Mesendoderm (in vitro differentiated cells): ENCODE results near the gene RSF1.

Source experiments
- DNase-seq: peaks from one replicate; pipeline ENCODE4 v3.0.0; 2013
- H2AK5ac ChIP-seq: 2 replicates; pipeline ENCODE4 v1.6.1; 2013; ENCODE audit warnings: low read length, inconsistent platforms
- H2BK120ac ChIP-seq: 2 replicates; pipeline ENCODE4 v1.6.1; 2013; ENCODE audit warnings: low read depth, mild to moderate bottlenecking, low read length, moderate library complexity, mixed read lengths
- H2BK15ac ChIP-seq: replicated peaks from 2 replicates; pipeline ENCODE4 v1.6.1; 2013; ENCODE audit warnings: low read depth, mild to moderate bottlenecking, moderate library complexity
- H2BK5ac ChIP-seq: 2 replicates; pipeline ENCODE4 v1.6.1; 2013; ENCODE audit warnings: low read length, inconsistent platforms
- H3K18ac ChIP-seq: 2 replicates; pipeline ENCODE4 v1.6.1; 2013; ENCODE audit warnings: mild to moderate bottlenecking, low read length, mixed read lengths
- H3K23ac ChIP-seq: one replicate; pipeline ENCODE4 v1.6.1; 2013; ENCODE audit warnings: low read length
- H3K27ac ChIP-seq: 2 replicates; pipeline ENCODE4 v1.5.1; 2013; ENCODE audit warnings: low read depth, mild to moderate bottlenecking, inconsistent platforms, low read length, moderate library complexity
- H3K27me3 ChIP-seq: 2 replicates; pipeline ENCODE4 v1.6.1; 2013; ENCODE audit warnings: low read length, control low read depth, mild to moderate bottlenecking, inconsistent platforms; ENCODE audit not compliant: insufficient read depth, poor library complexity
- H3K36me3 ChIP-seq: 2 replicates; pipeline ENCODE4 v1.6.1; 2013; ENCODE audit warnings: low read length, inconsistent platforms; ENCODE audit not compliant: control insufficient read depth, insufficient read depth
- H3K4ac ChIP-seq: one replicate; pipeline ENCODE4 v1.6.1; 2013; ENCODE audit warnings: low read depth, mild to moderate bottlenecking, low read length, moderate library complexity
- H3K4me1 ChIP-seq: 2 replicates; pipeline ENCODE4 v1.6.1; 2013; ENCODE audit warnings: low read depth, low read length, inconsistent platforms; ENCODE audit not compliant: control insufficient read depth
- H3K4me2 ChIP-seq: 2 replicates; pipeline ENCODE4 v1.6.1; 2013; ENCODE audit warnings: low read length
- H3K4me3 ChIP-seq: 2 replicates; pipeline ENCODE4 v1.5.1; 2013; ENCODE audit warnings: mild to moderate bottlenecking, low read length
- H3K56ac ChIP-seq: one replicate; pipeline ENCODE4 v1.6.1; 2013; ENCODE audit warnings: low read length
- H3K79me1 ChIP-seq: 2 replicates; pipeline ENCODE4 v1.6.1; 2013; ENCODE audit warnings: low read length, inconsistent platforms
- H3K79me2 ChIP-seq: 2 replicates; pipeline ENCODE4 v1.6.1; 2013; ENCODE audit warnings: mild to moderate bottlenecking, low read length; ENCODE audit not compliant: control insufficient read depth, insufficient read depth
- H3K9ac ChIP-seq: 2 replicates; pipeline ENCODE4 v1.6.1; 2013; ENCODE audit warnings: low read length, inconsistent platforms
- H4K5ac ChIP-seq: one replicate; pipeline ENCODE4 v1.6.1; 2013; ENCODE audit warnings: low read length
- H4K8ac ChIP-seq: one replicate; pipeline ENCODE4 v1.6.1; 2013; ENCODE audit warnings: low read depth, mild to moderate bottlenecking, control low read depth, low read length, moderate library complexity
- WGBS: extraction: QIAGEN DNeasy Blood & Tissue Kit; methylation state at CpG from one replicate; pipeline ENCODE4 v1.1.7; 2013; ENCODE audit warnings: low lambda C conversion rate, missing lambda C conversion rate; ENCODE audit not compliant: insufficient coverage; ENCODE audit errors: extremely low coverage; 5-methylcytosine and 5-hydroxymethylcytosine counted together

The RSF1 gene

DNA sequence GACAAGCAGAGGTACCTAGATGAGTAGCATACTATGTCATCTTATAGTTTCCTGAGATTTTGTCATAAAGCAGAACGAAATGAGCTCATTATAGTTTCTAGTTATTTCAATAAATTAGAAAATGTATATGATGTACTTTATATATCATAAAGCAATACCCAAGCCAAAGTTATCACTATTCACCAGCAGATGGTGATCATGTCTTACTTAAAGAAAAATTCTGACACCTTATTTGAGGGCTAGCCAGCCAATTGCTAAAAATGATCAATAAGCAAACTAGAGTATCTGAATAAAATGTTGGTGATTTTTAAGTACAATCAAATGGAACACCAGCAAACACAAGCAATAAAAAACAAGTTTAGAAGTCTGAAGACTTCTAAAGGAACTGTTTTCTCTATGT lies 44.1 kb downstream of the RSF1 start:
- Histone ChIP-seq H3K79me2 (peaks cover 28% of the 10 kb centered on the region), H3K36me3 (no peaks in the 10 kb centered on the region), H2BK5ac (no peak overlapping the region), H2BK120ac (no peak overlapping the region), H3K4ac (no peak overlapping the region), H3K18ac (no peak overlapping the region), H3K27ac (no peak overlapping the region), H3K9ac (no peak overlapping the region), H3K4me1 (no peaks in the 10 kb centered on the region), H2BK15ac (no peak overlapping the region), H3K79me1 (peaks cover 11% of the 10 kb centered on the region), H3K23ac (no peak overlapping the region), H3K27me3 (no peaks in the 10 kb centered on the region), H4K8ac (no peak overlapping the region), H2AK5ac (no peak overlapping the region), H4K5ac (no peak overlapping the region), H3K56ac (no peak overlapping the region), H3K4me2 (no peak overlapping the region), H3K4me3 (no peak overlapping the region)
- DNase-seq, result no peak
- no CpG with 5 or more reads among the region's 1 CpG for WGBS

DNA sequence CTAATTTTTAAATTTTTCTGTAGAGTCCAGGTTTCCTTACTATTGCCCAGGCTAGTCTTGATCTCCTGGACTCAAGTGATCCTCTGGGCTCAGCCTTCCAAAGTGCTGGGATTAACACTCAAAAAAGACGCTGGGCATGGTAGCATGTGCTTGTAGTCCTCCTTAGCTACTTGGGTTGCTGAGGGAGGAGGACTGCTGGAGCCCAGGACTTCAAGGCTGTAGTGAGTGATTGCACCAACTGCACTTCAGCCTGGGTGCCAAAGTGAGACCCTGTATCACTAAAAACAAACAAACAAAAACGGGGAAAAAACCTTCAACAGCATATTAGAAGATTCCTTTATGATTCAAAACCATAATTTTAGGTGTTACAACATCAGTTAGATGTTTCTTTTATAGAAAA lies 44.6 kb downstream of the RSF1 start:
- WGBS, result no CpG with 5 or more reads among the region's 2 CpGs

DNA sequence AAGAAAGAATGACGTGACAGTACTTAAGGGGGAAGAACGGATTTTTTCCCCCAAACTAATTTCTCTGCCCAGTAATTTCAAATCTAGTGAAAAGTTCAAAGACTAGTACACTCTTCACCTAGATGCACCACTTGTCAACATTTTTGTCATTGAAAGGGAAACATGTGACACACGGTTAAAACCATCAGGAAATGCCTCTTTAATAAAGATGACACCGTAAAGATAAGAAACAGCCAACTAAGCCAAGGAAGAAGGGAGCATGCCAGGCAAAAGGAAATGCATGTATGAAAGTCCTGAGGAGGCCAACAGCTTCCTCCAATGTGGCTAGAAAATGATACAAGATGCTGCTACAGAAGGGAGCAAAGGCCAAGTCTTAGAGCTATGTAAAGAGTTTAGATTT lies 49.4 kb downstream of the RSF1 start:
- no peak overlapping the region for H3K18ac ChIP-seq
- peaks cover 37% of the 10 kb centered on the region for H3K79me2 ChIP-seq
- H3K23ac ChIP-seq, result no peak overlapping the region
- no CpG with 5 or more reads among the region's 4 CpGs for WGBS
- H3K56ac ChIP-seq, result no peak overlapping the region
- H4K8ac ChIP-seq, result no peak overlapping the region
- no peak overlapping the region for H3K27ac ChIP-seq
- H4K5ac ChIP-seq, result no peak overlapping the region
- no peak overlapping the region for H2BK5ac ChIP-seq
- H3K4me1 ChIP-seq, result peaks cover 3% of the 10 kb centered on the region
- H3K27me3 ChIP-seq, result no peaks in the 10 kb centered on the region
- DNase-seq, result peak; percentile 27
- no peak overlapping the region for H3K9ac ChIP-seq
- H3K79me1 ChIP-seq, result peaks cover 12% of the 10 kb centered on the region
- H2AK5ac ChIP-seq, result no peak overlapping the region
- no peak overlapping the region for H2BK120ac ChIP-seq
- H3K36me3 ChIP-seq, result no peaks in the 10 kb centered on the region
- H2BK15ac ChIP-seq, result no peak overlapping the region
- H3K4ac ChIP-seq, result no peak overlapping the region
- no peak overlapping the region for H3K4me2 ChIP-seq
- no peak overlapping the region for H3K4me3 ChIP-seq

More for the DNA sequence above, 44.6 kb downstream of the RSF1 start:
- H3K23ac ChIP-seq, result no peak overlapping the region
- no peak overlapping the region for H2BK15ac ChIP-seq
- H3K4me1 ChIP-seq, result peaks cover 3% of the 10 kb centered on the region
- no peak overlapping the region for H2AK5ac ChIP-seq
- H3K9ac ChIP-seq, result no peak overlapping the region
- no peak overlapping the region for H3K4me3 ChIP-seq
- H3K79me1 ChIP-seq, result peaks cover 11% of the 10 kb centered on the region
- H3K4me2 ChIP-seq, result no peak overlapping the region
- H3K18ac ChIP-seq, result no peak overlapping the region
- no peak overlapping the region for H3K27ac ChIP-seq
- H2BK5ac ChIP-seq, result no peak overlapping the region
- no peak overlapping the region for H4K5ac ChIP-seq
- DNase-seq, result no peak
- peaks cover 31% of the 10 kb centered on the region for H3K79me2 ChIP-seq
- H3K27me3 ChIP-seq, result no peaks in the 10 kb centered on the region
- no peak overlapping the region for H2BK120ac ChIP-seq
- H3K56ac ChIP-seq, result no peak overlapping the region
- no peak overlapping the region for H3K4ac ChIP-seq
- no peaks in the 10 kb centered on the region for H3K36me3 ChIP-seq
- H4K8ac ChIP-seq, result no peak overlapping the region

DNA sequence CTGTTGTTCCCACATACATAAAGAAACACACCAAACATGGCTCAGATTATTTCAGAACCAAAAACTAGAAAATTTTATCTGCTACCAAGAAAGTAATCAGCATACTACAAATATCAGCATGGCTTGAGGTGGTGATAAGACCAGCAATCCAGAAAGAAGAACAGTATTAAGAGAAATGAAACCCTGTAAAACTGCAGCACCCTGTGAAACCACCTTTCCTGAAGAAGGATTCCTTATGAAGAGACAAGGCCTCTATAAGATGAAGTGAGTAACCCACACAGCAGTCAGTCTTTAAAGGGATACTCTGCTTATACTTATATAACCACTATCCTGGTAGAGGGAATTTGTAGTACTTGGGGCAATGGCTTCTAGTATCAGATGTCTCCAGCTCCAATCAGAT lies 49.9 kb downstream of the RSF1 start:
- no peak overlapping the region for H4K8ac ChIP-seq
- H3K4me1 ChIP-seq, result peaks cover 3% of the 10 kb centered on the region
- H3K9ac ChIP-seq, result no peak overlapping the region
- peaks cover 33% of the 10 kb centered on the region for H3K79me2 ChIP-seq
- no peaks in the 10 kb centered on the region for H3K36me3 ChIP-seq
- no peak overlapping the region for H3K27ac ChIP-seq
- H3K79me1 ChIP-seq, result peaks cover 9% of the 10 kb centered on the region
- H2BK5ac ChIP-seq, result no peak overlapping the region
- H3K4ac ChIP-seq, result no peak overlapping the region
- H3K27me3 ChIP-seq, result no peaks in the 10 kb centered on the region
- no peak overlapping the region for H3K18ac ChIP-seq
- H4K5ac ChIP-seq, result no peak overlapping the region
- H3K4me3 ChIP-seq, result no peak overlapping the region
- H3K56ac ChIP-seq, result no peak overlapping the region
- DNase-seq, result no peak
- H3K23ac ChIP-seq, result no peak overlapping the region
- no peak overlapping the region for H2BK120ac ChIP-seq
- no peak overlapping the region for H2BK15ac ChIP-seq
- H3K4me2 ChIP-seq, result no peak overlapping the region
- no peak overlapping the region for H2AK5ac ChIP-seq

DNA sequence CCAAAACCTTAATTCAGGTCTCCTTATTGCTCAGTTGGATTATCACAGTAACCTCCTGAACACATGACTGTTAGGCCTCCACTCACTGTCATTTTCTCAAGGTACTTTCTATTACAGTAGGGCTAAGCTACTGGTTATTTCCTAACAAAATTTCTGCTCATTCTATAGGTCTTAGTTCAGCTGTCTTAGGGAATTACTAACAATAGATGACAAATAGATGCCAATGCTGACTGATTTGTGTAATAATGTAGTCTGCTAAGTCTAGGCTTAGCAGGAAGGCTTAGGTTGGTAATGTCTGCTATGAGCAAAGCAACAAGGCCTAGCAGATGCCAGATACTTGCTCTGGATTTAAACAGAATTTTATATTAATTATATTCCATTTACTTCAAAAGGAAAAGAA lies 58.1 kb downstream of the RSF1 start:
- Histone ChIP-seq H3K36me3 (peaks cover 2% of the 10 kb centered on the region), H3K27me3 (no peaks in the 10 kb centered on the region), H3K9ac (no peak overlapping the region), H3K79me2 (peaks cover 5% of the 10 kb centered on the region), H3K23ac (no peak overlapping the region), H4K8ac (no peak overlapping the region), H4K5ac (no peak overlapping the region), H3K18ac (no peak overlapping the region), H3K4me3 (no peak overlapping the region), H3K56ac (no peak overlapping the region), H3K79me1 (peaks cover 6% of the 10 kb centered on the region), H2BK120ac (no peak overlapping the region), H3K27ac (no peak overlapping the region), H2BK5ac (no peak overlapping the region), H3K4ac (no peak overlapping the region), H3K4me1 (no peaks in the 10 kb centered on the region), H3K4me2 (no peak overlapping the region), H2AK5ac (no peak overlapping the region), H2BK15ac (no peak overlapping the region)
- DNase-seq, result no peak

DNA sequence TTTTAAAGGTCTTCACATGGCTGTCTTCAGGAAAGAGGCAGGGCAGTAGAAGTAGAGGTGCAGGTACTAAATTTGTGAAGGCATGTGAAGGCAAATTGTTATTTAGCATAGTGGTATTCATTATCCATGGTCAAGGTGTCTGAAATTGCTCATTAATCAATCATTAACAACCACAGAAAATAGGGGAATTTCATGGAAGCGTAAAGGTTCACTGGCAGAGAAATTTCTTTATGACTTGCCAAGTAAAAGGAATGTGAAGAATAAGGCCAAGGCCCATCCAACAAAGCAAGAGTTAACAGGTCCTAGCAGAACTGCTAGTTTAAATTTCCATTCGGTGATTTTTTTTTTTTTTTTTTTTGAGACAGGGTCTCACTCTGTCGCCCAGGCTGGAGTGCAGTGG lies 59.0 kb downstream of the RSF1 start:
- peaks cover 3% of the 10 kb centered on the region for H3K79me2 ChIP-seq
- H3K36me3 ChIP-seq, result peaks cover 2% of the 10 kb centered on the region
- no CpG with 5 or more reads among the region's 3 CpGs for WGBS
- no peak overlapping the region for H4K8ac ChIP-seq
- no peak overlapping the region for H2BK5ac ChIP-seq
- no peak overlapping the region for H3K56ac ChIP-seq
- no peaks in the 10 kb centered on the region for H3K4me1 ChIP-seq
- H2BK15ac ChIP-seq, result no peak overlapping the region
- no peak overlapping the region for H2BK120ac ChIP-seq
- no peak overlapping the region for H3K27ac ChIP-seq
- H3K4me3 ChIP-seq, result no peak overlapping the region
- H3K4me2 ChIP-seq, result no peak overlapping the region
- no peak for DNase-seq
- H3K23ac ChIP-seq, result no peak overlapping the region
- H3K79me1 ChIP-seq, result peaks cover 8% of the 10 kb centered on the region
- H3K18ac ChIP-seq, result no peak overlapping the region
- no peak overlapping the region for H3K4ac ChIP-seq
- no peaks in the 10 kb centered on the region for H3K27me3 ChIP-seq
- no peak overlapping the region for H3K9ac ChIP-seq
- H4K5ac ChIP-seq, result no peak overlapping the region
- H2AK5ac ChIP-seq, result no peak overlapping the region
